OCI-M1 (cell line): ENCODE results near the gene GGT6.

Source experiments
- DNase-seq: peaks from one replicate; lab custom pipeline; 2025; lab: John Stamatoyannopoulos, UW

Gene GGT6

DNA sequence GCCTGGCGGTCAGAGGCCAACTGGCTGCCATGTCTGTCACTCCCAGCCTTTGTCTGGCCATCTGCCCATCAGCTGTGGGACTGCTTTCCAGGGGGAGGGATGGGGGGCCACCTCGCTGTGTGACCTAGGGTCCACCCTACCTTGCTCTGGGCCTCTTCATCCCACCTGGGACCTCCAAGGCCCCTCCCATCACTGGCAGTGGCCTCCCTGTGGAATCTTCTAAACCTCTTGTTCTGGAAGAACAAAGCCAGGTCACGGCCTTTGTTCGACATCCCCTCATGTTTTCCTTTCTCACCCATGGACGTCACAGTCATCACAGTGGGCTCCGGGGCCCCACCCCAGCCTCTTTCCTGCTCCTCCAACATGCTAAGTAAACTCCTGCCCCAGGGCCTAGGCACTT lies 37.7 kb downstream of the GGT6 start:
- DNase-seq = no peak

GRCh38 chr17:4520894-4521600 lies 39.3 kb downstream of the GGT6 start:
- DNase-seq = no peak

- DNase-seq = no peak
Observed at GRCh38 chr17:4520060-4520893, 40.1 kb downstream of the GGT6 start.

DNA sequence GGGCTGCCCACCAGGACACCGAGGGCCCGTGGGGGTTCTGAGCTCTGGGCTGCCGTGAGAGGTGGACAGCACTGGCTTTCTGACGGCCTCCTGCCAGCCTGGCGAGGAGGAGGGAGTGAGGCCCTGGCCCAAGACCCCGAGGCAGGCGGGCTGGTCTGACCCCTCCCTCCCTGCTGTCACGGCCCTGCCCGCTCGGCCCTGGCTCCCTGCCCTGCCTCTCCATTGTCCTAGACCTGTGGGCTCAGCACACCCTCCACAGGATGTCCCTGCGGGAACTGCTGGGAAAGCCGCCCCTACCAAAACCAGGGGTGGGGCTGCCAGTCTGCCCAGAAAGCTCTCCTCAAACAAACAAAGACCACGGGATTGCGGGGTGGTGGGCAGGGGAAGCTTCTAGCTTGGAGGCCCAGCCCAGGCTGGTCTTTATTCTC lies 41.0 kb downstream of the GGT6 start:
- no peak for DNase-seq

DNA sequence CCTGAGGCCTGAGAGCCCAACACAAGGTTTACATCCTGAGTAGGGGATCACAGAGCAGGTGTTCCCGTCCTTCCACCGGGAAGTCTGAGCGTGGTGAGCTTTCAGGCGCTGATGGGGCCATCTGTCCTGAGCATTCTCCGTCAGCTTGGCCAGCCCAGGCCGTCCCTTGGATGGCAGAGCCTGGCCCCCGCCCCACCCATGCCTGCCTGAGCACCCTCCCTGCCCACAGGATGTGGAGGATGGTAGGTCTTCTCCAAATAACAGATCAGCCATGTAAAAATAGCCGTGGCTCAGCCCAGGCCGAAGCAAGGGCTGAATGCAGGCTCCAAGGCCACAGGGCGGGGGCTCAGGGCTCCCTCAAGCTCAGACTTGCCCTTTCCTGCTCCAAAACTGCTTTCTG lies 41.5 kb downstream of the GGT6 start:
- DNase-seq = no peak

GRCh38 chr17:4516735-4517134 lies 43.6 kb downstream of the GGT6 start:
- no peak for DNase-seq

DNA sequence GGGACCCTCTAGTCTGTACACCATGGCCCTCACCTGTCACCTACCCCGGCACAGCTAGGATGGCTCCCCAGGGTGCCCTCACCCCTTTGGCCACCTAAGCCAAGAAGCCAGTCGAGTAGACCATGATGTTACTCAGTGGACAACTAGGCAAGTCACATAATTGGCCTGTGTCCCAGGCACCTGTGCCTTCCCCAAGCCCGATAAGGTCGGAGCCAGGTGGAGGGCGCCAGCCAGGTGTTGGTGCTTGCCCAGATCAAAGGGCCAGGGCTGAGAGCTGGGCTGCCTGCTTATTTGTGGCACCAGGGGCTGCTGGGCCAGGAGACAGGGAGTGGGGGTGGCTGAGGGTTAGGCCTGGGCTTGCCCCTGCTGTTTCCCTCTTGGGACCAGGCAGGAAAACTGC lies 44.9 kb downstream of the GGT6 start:
- no peak for DNase-seq

DNA sequence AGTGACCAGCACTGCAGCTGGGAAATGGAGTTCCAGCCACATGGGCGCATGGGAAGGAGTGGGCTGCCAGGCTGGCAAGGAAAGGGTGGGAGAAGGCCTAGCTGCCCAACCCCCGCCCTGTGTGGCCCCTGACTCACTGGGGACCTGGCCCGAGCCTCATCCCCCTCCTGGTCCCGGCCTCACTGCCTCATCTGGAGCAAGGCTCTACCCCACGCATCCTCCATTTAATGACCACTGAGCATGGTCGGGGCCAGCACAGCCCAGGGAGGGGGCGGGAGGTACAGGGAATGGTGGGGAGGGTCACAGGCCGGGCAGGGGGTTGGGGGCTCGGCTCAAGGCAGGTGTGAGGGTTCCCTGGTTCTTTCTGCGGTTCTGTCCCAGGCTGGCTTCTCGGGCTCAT lies 45.6 kb downstream of the GGT6 start:
- DNase-seq = no peak

- DNase-seq = no peak
Observed at GRCh38 chr17:4514206-4514605, 46.2 kb downstream of the GGT6 start.

DNA sequence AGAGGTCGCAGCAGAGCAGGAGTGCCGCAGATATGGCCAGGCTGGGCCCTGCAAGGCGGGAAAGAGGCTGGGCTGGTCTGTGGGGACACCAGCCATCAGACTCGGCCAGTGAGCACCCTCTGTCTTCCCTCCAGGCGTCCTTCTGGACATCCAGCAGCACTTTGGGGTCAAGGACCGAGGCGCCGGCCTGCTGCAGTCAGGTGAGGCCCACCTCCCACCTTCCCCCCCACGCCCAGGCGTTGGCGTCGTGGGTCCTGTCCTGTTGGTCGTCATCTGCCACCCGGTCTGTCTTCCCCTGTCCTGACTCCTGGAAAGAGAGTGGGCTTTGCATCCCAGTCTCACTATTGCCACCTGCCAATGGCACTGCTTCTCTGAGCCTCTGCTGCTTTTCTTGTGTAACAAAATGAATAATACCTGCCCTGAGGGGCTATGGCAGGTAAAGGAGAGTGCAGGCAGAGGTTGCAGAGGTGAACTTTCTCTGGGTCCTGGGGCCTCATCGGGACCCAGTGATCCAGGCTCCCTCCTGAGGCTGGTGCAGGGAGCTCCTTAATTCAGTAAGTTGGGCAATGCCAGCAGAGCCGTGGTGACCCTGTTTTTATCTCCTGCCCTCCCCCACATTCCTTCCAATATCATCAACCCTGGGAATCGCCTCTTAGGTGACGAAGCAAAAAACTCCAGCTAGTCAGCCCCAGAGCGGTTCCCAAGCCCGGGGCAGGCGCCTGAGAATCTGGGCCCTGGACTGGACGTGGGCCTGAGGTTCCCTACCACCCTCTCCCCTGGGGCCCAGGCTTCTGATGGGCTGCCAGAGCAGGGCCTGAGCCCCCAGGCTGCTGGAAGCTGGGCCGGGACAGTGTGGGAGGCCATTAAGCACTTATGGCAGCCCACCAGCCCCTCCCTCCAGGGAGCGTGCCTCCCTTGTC lies 47.0 kb downstream of the GGT6 start:
- peak; percentile 38 for DNase-seq

DNA sequence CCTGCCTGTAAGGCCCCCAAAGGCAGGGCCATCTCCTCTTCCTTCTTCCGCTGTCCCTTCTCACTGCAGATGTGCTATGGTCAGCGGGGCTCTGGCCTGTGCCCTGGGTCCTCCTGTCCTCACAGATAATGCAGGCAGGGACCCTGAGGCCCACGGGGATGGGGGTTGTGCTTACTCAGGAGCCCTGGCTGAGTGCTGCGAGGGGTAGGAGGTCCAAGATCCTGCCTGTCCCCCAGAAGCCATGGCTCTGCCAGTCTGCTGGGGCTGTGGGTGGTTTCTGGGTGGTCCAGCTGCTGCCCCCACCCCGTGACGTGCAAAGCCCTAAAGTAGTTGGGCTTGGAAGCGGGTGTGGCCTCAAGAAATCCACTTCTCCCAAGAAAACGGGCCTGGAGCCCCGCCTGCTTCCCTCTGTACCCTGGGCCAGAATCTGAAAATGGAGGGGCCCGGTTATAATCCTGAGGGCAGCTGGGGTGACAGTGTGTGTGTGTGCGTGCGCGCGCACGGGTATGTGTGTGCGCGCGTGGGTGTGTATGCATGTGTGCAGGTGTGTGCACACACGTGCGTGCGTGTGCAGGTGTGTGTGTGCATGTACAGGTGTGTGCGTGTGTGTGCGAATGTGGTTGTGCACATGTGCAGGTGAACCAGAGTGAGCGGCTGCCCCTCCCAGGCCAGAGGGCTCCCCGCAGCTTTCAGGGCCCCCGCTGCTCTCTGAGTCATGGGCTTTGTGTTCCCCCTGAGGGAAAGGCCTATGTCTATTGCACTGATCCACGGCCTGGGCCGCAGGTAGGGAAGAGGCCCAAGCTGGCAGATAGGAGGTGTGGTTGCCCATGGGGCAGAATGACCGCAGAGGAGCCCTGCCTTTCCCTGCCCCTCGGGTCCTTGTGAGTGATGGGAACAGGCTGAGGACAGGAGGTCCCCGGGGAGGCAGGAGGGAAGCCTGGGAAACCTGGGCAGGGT lies 47.9 kb downstream of the GGT6 start:
- DNase-seq = no peak

- DNase-seq = no peak
Observed at GRCh38 chr17:4511199-4511932, 49.0 kb downstream of the GGT6 start.

GRCh38 chr17:4510618-4510941 lies 49.8 kb downstream of the GGT6 start:
- DNase-seq = no peak

DNA sequence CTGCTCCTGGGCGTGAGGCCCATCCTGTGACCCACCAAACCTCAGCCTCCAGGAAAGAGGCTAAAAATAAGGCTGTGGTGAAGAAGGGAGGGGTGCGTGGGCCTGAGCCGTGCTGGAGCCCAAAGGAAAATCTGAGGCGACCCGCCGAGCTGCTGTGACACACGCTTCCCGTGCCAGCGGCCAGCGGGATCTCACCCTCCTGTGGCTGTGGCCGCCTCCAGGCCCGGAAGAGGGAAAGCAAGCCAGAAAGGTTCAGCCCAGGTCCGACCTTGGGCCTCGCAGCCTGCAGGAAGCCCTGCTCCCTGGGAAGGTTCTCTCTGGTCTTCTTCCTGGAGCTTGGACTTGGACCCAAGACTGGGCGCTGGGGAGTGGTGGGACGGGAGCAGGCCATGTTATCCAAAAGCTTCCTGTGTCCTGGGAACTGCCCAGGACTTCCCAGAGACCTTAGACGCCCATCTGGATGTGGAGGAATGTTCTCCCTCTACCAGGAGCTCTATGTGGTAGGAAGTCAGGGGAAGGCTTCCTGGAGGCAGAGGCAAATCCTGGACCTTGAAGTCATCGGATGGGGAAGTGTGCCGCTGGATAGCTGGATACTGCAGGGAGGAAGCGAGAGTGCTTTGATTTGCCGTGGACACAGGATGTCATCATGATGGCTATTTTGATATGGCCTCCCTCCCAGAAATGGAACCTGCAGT lies 50.3 kb downstream of the GGT6 start:
- no peak for DNase-seq

DNA sequence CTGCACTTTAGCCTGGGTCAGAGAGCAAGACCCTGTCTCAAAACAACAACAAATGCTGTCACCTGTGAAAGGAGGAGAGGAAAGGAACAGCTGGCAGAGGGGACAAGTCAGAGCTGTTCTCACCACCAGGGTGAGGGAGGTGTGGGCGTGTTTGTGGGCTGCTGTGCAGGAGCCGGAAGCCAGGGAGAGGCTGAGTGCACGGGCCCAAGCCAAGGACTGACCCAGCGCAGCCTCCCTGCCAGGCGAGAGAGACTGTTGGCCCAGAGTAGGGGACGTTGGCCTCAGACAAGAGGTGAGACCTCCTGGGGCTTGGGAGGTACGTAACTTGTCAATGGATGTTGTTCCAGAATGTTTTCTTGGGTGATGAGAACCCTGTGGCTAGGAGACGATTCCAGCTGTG lies 51.0 kb downstream of the GGT6 start:
- DNase-seq = peak; percentile 10

DNA sequence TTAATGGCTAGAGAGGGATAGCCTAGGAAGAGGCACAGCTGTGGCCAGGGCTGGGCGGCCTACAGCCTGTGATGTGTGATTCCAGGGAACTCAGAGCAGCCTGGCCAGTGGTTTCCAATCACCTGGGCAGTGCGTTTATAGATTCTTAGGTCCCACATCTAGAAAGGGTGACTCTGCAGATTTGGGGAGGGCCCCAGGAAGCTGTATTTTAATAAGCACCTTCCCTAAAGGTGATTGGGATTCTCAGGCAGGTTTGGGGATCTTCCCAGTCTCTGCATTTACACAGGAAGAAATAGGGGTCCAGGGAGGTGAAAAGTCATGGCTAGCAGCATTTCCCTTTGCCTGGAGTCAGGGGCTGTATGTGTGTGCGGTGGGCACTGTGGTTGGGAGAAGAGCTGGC lies 52.2 kb downstream of the GGT6 start:
- DNase-seq = no peak

DNA sequence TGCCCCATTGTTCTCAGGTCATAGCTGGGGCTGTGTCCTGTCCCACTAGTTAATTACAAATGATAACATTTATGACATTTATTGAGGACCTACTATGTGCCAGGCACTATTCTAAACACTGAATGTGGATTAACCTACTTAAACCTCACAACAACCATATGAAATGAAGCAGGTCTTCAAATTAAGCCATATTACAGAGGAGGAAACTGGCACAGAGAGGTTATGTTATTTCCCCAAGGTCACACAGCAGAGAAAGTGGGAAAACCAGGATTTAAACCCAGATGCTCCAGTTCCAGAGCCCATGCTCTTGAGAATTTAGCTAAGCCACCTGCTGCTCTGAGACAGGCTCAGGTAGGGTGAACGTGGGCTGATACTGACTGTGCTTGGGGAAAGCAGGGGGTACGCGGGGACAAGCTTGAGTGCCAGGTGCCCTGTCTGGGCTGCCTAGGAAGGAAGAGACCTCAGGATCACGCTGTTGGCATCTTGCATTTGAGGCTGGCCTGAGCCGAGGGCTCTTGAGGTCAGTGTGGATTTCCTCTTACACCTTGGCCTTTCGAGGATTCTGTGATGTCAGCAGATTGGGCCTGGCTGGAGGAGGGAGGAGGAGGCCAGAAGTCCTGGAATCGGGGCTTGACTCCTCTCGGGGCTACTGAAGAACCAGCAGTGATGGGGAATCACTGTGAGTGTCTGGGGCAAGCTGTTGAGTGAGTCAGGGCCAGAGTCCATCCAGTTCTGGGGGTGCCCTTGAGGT lies 52.8 kb downstream of the GGT6 start:
- no peak for DNase-seq
